HG03196 (cell line): ENCODE results near the gene OLFML3.
"Not testable (repeated sequence)": the region's sequence is repeated elsewhere in the genome, so short reads cannot be mapped to it uniquely, and the experiment has no call there.

Source experiments
- ATAC-seq: cut with Tn5 transposase; IDR thresholded peaks from one replicate; pipeline ENCODE4 v1.9.1; 2021; ENCODE audit not compliant: unreplicated experiment

Gene OLFML3

DNA sequence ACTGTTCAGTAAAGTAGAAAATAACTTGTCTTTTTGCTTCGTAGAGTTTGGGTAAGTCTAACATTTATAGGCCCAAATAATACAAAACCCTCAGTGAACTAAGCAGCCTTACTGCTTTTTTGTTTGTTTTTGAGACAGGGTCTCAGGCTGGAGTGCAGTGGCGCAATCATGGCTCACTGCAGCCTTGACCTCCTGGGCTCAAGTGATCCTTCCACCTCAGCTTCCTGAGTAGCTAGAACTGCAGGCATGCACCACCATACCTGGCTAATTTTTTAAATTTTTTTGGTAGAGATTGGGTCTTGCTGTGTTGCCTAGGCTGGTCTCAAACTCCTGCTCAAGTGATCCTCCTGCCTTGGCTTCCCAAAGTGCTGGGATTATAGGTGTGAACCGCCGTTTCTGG is 31.1 kb upstream of the OLFML3 start:
- not testable (repeated sequence) for ATAC-seq

DNA sequence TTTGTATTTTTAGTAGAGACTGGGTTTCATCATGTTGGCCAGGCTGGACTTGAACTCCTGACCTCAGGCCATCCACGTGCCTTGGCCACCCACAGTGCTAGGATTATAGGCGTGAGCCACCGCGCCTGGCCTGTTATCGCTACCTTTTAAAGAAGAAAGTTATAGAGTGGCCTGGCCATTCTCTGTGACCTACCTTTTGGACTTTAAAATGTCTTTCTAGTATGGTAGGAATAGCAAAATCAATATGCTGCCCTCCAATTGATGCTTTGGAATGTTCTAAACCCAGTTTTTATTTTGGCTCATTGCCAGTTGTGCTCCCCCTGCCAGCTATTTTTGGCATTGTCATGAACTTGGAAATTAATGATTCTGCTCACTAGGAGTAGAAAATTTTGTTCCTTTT is 30.3 kb upstream of the OLFML3 start:
- no peak for ATAC-seq

GRCh38 chr1:113950908-113951307 is 28.4 kb upstream of the OLFML3 start:
- ATAC-seq: no peak

DNA sequence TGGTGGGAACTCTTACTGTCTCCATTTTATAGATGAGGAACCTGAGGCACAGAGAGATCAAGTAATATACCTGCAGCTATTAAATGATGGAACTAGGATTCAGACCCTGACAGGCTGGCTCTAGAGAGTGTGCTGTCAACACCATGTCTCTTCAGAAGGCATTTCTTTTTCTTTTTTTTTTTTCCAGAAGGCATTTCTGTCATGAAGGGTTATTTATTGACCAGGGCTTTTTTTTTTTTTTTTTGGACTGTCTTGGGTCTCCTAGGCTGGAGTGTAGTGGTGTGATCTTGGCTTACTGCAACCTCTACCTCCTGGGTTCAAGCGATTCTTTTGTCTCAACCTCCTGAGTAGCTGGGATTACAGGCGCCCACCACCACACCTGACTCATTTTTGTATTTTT is 27.6 kb upstream of the OLFML3 start:
- ATAC-seq: no peak

GRCh38 chr1:113957984-113958383 is 21.3 kb upstream of the OLFML3 start:
- no peak for ATAC-seq

DNA sequence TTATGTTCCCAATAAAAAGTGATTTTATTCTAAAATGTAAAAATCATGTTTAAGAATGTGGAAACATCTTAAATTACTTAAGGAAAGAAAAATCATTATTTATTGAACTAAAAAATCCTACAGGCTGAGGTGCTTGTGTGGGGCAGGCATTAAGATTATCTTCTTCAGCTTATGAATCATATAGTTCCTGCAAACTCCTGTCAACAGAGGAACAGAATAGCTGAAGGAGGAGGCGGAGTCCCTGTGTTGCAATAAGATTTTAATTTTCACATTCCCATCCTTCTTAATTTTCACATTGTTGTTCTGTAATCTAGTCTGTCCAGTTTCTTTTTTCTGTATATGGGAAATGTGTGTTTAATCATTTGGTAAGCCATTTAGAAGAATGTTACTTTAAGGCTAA is 20.6 kb upstream of the OLFML3 start:
- no peak for ATAC-seq

DNA sequence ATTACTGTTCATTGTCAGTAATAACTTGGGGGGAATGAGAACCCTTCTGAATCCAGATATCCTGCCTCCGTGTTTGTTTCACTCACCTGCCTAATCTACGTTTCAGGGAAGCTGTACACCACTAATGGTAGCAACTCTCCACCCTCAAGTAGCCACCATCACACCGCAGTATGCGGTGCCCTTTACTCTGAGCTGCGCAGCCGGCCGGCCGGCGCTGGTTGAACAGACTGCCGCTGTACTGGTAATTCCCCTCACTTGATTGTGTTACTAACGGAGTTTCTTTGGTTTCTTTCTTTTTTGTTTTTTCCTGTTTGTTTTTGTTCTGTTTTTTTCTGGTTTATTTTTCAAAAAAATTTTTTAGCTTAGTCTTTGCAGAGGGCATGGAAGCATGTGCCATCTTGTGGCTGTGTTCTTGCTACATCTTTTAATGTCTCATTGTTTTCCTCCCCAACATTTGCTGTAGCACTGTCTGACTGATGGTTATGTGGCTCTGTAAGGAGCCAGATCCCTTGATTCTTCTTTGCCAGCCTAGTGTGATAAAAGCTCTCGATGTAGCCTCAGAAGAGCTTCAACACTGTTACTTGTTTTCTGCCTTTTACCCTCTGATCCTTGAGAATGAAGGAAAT is 15.9 kb upstream of the OLFML3 start:
- ATAC-seq: no peak

GRCh38 chr1:113965703-113966412 is 13.4 kb upstream of the OLFML3 start:
- ATAC-seq: no peak

DNA sequence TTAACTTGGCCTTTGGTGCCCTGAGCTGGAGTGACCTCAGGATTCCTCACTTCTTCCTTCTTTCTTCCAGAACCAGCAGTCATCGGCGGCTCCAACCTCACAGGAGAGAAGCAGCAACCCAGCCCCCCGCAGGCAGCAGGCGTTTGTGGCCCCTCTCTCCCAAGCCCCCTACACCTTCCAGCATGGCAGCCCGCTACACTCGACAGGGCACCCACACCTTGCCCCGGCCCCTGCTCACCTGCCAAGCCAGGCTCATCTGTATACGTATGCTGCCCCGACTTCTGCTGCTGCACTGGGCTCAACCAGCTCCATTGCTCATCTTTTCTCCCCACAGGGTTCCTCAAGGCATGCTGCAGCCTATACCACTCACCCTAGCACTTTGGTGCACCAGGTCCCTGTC is 6.3 kb upstream of the OLFML3 start:
- ATAC-seq: no peak

DNA sequence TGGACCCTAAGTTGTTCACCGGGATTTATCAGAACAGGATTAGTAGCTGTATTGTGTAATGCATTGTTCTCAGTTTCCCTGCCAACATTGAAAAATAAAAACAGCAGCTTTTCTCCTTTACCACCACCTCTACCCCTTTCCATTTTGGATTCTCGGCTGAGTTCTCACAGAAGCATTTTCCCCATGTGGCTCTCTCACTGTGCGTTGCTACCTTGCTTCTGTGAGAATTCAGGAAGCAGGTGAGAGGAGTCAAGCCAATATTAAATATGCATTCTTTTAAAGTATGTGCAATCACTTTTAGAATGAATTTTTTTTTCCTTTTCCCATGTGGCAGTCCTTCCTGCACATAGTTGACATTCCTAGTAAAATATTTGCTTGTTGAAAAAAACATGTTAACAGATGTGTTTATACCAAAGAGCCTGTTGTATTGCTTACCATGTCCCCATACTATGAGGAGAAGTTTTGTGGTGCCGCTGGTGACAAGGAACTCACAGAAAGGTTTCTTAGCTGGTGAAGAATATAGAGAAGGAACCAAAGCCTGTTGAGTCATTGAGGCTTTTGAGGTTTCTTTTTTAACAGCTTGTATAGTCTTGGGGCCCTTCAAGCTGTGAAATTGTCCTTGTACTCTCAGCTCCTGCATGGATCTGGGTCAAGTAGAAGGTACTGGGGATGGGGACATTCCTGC is 3.9 kb upstream of the OLFML3 start:
- ATAC-seq: no peak

GRCh38 chr1:113976609-113977278 is 2.5 kb upstream of the OLFML3 start:
- no peak for ATAC-seq

DNA sequence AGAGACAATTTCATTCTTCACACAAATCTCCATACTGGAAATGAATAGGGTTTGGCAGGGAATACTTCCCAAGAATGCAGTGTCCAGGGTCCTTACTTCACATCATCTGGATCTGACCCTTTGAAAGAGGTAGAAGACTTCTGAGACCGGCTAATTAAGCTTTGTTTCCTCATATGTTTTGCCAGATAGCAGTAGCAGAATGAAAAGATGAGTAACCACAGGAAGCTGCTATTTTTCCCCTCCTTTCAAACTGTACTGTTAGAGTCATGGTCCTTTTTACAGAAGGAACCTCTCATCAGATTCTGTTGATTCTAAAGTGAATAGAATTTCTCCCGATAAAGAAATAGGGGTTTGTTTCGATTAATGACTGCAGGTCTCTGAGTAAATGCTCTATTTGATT is 1.4 kb upstream of the OLFML3 start:
- no peak for ATAC-seq

- ATAC-seq: no peak
These were observed 836 bp downstream of the OLFML3 start for GRCh38 chr1:113980110-113980509.

GRCh38 chr1:113981962-113982931 is 3.0 kb downstream of the OLFML3 start:
- no peak for ATAC-seq

DNA sequence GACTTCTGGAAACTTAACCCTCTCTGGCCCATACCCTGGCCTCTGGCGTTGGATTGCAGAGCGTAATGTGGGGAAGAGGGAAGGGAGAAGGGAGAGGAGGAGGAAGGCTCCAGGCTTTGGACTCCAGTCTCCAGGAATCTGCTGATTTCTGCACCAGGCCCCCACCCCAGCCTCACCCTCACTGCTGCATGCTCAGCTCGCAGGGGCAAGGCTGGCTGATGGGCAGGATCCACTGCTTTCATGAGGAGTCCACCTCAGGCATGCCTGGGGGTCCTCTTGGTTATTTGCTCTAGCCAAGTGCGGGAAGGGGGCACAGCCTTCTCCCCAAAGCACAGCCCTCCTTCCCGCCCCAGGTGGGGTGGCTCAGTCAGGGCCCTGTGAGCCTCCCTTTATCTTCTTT is 3.7 kb downstream of the OLFML3 start:
- no peak for ATAC-seq

DNA sequence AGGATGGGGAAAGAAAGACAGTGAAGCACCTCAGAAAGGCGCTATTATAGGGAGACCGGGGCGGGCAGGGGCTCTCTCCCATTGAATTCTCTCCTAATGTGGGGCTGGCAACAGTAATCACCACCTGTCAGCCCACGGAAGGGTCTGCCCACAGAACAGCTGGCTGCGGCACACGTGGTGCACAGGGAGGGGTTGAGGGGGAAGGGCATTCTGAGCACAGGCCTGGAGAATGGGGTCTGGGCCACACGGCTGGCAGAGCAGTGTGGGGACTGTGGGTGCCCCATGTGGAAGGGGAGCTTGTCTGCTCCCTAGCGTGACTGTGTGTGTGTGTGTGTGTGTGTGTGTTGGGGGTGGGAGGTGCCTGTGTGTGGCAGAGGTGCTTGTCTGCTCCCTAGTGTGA is 4.1 kb downstream of the OLFML3 start:
- no peak for ATAC-seq

DNA sequence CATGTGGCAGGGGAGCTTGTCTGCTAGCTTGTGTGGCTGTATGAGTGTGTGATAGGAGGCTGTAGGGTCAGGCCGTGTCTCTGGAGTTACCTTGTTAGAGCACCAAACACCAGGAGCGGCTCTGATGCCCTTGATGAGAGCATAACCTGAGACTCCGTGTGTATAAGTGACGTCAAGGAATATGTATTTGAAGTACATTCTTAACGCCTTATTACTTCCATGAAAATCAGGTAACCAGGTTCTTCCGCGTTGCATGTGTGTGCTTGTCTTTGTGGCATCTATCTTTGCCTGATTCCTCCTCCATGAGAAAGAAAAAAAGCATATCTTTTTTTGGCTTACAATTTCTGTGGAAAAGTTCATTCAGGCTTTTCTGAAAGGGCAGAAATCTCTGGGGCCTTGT is 4.6 kb downstream of the OLFML3 start:
- ATAC-seq: no peak

DNA sequence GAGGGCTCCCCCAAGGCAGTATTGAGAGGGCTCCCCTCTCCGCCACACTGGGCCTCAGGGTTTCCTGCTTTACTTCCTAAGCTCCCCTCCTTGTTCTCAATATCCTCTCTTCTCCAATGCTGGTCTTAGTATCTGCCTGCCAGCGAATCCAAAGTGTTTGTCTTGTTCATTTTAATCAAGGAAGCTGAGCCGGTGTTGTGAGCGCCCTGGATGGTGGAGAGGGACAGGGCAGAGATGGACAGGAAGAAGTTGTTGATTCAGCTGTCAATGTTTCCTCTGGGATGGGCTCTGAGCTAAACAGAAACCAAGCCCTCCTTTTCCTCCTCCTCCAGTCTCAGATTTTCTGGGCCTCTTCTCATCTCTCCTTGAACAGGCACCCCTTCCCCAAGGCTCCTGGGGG is 5.4 kb downstream of the OLFML3 start:
- no peak for ATAC-seq

DNA sequence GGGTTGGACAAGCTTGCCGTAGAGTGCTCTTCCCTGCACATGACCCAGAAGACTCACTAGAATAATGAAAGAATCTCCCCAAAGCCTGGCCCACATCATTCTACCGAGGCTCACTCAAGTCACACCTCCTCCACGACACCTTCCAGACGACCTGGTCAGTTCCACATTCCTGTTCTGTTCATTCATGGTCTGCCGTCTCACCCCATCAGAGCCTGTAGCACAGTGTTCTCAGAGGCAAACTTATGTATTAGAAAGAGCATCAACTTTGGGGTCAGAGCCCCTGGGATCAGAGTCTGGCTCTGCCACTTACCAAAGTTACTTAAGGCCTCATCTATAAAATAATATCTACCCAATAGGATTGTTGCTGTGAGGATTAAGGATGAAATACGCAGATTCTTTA is 7.5 kb downstream of the OLFML3 start:
- no peak for ATAC-seq

DNA sequence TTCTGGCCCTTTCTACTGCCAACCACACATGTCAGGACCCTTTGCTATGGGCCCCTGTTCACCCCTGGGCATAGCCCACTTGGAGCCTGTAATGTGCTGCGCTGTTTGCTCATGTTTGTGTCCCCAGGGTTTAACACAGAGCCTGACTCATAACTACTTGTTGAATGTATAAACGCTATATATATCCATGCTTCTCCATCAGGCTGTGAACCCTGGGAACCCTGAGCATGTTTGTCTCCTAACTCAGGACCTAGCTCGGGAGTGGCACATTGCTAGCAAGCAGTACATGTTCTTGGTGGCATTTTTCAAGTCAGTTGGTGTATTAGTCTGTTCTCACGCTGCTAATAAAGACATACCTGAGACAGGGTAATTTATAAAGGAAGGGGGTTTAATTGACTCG is 8.0 kb downstream of the OLFML3 start:
- ATAC-seq: no peak

- no peak for ATAC-seq
These were observed 11.3 kb downstream of the OLFML3 start for GRCh38 chr1:113990530-113990929.
